Endodermal cell (in vitro differentiated cells): ENCODE results near the gene CSNK2A1. TPM values are rescaled to one million over a fixed set of nuclear protein-coding genes. Genes with fewer than 3 reads are reported as not detected.

Experiments
- DNase-seq: peaks from one replicate; pipeline ENCODE4 v3.0.0-alpha.2; 2017
- H3K27ac ChIP-seq: 2 replicates; pipeline ENCODE4 v1.5.1; 2013; ENCODE audit warnings: mild to moderate bottlenecking, low read depth, low read length, moderate library complexity
- H3K27me3 ChIP-seq: 2 replicates; pipeline ENCODE4 v1.6.1; 2013; ENCODE audit warnings: mild to moderate bottlenecking, low read length, moderate library complexity; ENCODE audit not compliant: insufficient read depth, control insufficient read depth, poor library complexity, severe bottlenecking
- H3K36me3 ChIP-seq: 2 replicates; pipeline ENCODE4 v1.7.0; 2013; ENCODE audit warnings: mild to moderate bottlenecking, low read length, moderate library complexity; ENCODE audit not compliant: control insufficient read depth, insufficient read depth
- H3K4me1 ChIP-seq: one replicate; pipeline ENCODE4 v1.7.0; 2013; ENCODE audit warnings: low read length; ENCODE audit not compliant: control insufficient read depth, insufficient read depth
- H3K4me3 ChIP-seq: 2 replicates; pipeline ENCODE4 v1.5.1; 2013; ENCODE audit warnings: mild to moderate bottlenecking, low read length, moderate library complexity
- H3K9ac ChIP-seq: 2 replicates; pipeline ENCODE4 v1.6.1; 2013; ENCODE audit warnings: mild to moderate bottlenecking, low read length, moderate library complexity; ENCODE audit not compliant: poor library complexity, severe bottlenecking; ENCODE audit errors: extremely low read depth
- H3K9me3 ChIP-seq: 2 replicates; pipeline ENCODE4 v1.6.1; 2013; ENCODE audit warnings: mild to moderate bottlenecking, low read length, moderate library complexity; ENCODE audit not compliant: control insufficient read depth
- H3K27ac Mint-ChIP-seq: 2 replicates; pipeline ENCODE4 v1.8.0; 2020; ENCODE audit warnings: mixed read lengths
- H3K27me3 Mint-ChIP-seq: 2 replicates; pipeline ENCODE4 v1.8.0; 2021; ENCODE audit warnings: mild to moderate bottlenecking, mixed read lengths; ENCODE audit not compliant: insufficient read depth
- H3K36me3 Mint-ChIP-seq: 2 replicates; pipeline ENCODE4 v1.8.0; 2020; ENCODE audit warnings: low read depth, mixed read lengths
- H3K4me1 Mint-ChIP-seq: 2 replicates; pipeline ENCODE4 v1.8.0; 2020; ENCODE audit warnings: mixed read lengths
- H3K4me3 Mint-ChIP-seq: 2 replicates; pipeline ENCODE4 v1.8.0; 2020; ENCODE audit warnings: mild to moderate bottlenecking, moderate library complexity, mixed read lengths
- H3K9me3 Mint-ChIP-seq: 2 replicates; pipeline ENCODE4 v1.8.0; 2020; ENCODE audit warnings: mild to moderate bottlenecking, mixed read lengths
- WGBS, 2 experiments: methylation state at CpG; one replicate each; pipeline versions ENCODE4 v1.1.5 to v1.1.7; 2013; ENCODE audit warnings: missing lambda C conversion rate in 2 of 2, mixed read lengths in 1 of 2; ENCODE audit not compliant: insufficient coverage in 1 of 2, insufficient read length in 1 of 2; 5-methylcytosine and 5-hydroxymethylcytosine counted together
- total RNA-seq, 2 donors: library from RNA; stranded (reverse); fragmentation: NEBNext Ultra II Directional in 1 of 2; extraction: Animal tissue kit (Norgen Biotek cat#: 25700) in 1 of 2; gene quantifications; 2 replicates in 1 of 2; 3 replicates in 1 of 2; pipeline ENCODE4 v1.2.1, GENCODE V29; 2021
- TF ChIP-seq, protein P1 (sequence below): fragments of 200-600 bp; sonication (generic); conservative IDR thresholded peaks from 2 replicates; pipeline ENCODE4 v1.5.0; 2021; ENCODE audit warnings: antibody characterized with exemption, mild to moderate bottlenecking

Gene CSNK2A1
- total RNA-seq, 2 donors from 2014 or later = 202 to 239 TPM

DNA sequence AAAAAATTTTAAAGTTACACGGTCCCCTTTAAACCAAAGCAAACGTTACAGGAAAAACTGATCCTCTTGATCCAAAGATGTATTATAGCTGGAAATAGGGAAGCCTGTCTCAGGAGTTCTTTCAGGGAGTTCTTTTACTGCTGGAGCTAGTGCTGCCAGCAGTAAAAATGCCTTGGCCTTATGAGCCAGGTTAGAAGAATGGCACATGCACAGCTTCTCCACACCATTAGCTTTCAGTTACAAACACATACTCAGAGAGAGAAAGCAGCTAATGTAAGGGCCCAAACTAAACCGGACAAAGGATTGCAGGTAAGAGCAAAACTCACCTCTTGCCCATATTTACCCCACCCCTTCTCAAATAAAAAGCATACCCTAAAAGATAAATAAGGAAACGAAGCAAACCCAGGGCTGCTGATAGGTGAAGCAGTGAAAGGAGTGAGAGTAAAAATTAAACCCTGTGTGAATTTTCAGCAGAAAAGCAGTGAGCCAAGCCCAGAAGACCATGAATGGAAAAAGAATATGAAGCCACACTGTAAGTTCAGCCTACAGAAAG lies 100.3 kb downstream of the CSNK2A1 start:
- no peak overlapping the region for H3K27ac Mint-ChIP-seq
- WGBS, 2 experiments = 90 to 93% methylated on average over 2 to 4 of the region's 4 CpGs

GRCh38 chr20:440636-441035 lies 103.0 kb downstream of the CSNK2A1 start:
- no peaks in the 10 kb centered on the region for H3K4me1 ChIP-seq
- no peak overlapping the region for H3K27ac Mint-ChIP-seq
- TF ChIP-seq, protein P1, sequence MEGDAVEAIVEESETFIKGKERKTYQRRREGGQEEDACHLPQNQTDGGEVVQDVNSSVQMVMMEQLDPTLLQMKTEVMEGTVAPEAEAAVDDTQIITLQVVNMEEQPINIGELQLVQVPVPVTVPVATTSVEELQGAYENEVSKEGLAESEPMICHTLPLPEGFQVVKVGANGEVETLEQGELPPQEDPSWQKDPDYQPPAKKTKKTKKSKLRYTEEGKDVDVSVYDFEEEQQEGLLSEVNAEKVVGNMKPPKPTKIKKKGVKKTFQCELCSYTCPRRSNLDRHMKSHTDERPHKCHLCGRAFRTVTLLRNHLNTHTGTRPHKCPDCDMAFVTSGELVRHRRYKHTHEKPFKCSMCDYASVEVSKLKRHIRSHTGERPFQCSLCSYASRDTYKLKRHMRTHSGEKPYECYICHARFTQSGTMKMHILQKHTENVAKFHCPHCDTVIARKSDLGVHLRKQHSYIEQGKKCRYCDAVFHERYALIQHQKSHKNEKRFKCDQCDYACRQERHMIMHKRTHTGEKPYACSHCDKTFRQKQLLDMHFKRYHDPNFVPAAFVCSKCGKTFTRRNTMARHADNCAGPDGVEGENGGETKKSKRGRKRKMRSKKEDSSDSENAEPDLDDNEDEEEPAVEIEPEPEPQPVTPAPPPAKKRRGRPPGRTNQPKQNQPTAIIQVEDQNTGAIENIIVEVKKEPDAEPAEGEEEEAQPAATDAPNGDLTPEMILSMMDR = no peak
- H3K27ac ChIP-seq = no peak overlapping the region
- H3K36me3 Mint-ChIP-seq = peaks cover 84% of the 10 kb centered on the region
- H3K27me3 Mint-ChIP-seq = no peaks in the 10 kb centered on the region
- no peak overlapping the region for H3K9ac ChIP-seq
- H3K9me3 ChIP-seq = no peaks in the 10 kb centered on the region
- WGBS, 2 experiments = 95 to 98% methylated on average over 13 of the region's 13 CpGs
- H3K9me3 Mint-ChIP-seq = no peaks in the 10 kb centered on the region
- H3K4me3 ChIP-seq = no peak overlapping the region
- DNase-seq = no peak
- no peaks in the 10 kb centered on the region for H3K27me3 ChIP-seq
- H3K4me1 Mint-ChIP-seq = no peaks in the 10 kb centered on the region
- no peak overlapping the region for H3K4me3 Mint-ChIP-seq
- peaks cover 89% of the 10 kb centered on the region for H3K36me3 ChIP-seq

More for the DNA sequence above, 100.3 kb downstream of the CSNK2A1 start:
- Histone ChIP-seq H3K27ac (no peak overlapping the region), H3K9me3 (no peaks in the 10 kb centered on the region), H3K4me1 (no peaks in the 10 kb centered on the region), H3K27me3 (no peaks in the 10 kb centered on the region), H3K36me3 (peaks cover 83% of the 10 kb centered on the region), H3K4me3 (no peak overlapping the region), H3K9ac (no peak overlapping the region)
- Mint-ChIP-seq H3K27me3 (no peaks in the 10 kb centered on the region), H3K4me1 (no peaks in the 10 kb centered on the region), H3K36me3 (peaks cover 77% of the 10 kb centered on the region), H3K9me3 (no peaks in the 10 kb centered on the region), H3K4me3 (no peak overlapping the region)
- no peak for DNase-seq
- TF ChIP-seq, protein P1 = no peak

DNA sequence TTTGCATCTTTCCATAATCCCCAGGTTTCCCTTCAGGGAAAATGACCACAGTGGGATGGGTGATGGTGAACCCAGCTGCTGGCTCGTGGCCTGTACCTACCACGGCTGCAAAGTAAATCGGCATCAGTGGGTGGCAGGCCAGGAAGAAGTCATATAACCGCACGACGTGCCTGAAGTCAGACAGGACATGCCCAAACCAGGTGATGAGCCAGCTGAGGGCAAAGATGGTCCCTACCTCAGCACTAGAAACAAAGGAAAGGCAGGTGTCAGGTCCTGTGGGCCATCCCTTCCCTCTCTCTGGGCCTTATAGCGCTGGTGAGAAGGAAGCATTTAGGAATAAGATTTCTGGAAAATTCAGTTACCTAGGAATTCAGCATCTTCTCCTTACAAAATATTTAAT lies 103.4 kb downstream of the CSNK2A1 start:
- Mint-ChIP-seq H3K27me3 (no peaks in the 10 kb centered on the region), H3K36me3 (peaks cover 83% of the 10 kb centered on the region), H3K4me3 (no peak overlapping the region), H3K9me3 (no peaks in the 10 kb centered on the region), H3K27ac (no peak overlapping the region), H3K4me1 (no peaks in the 10 kb centered on the region)
- no peaks in the 10 kb centered on the region for H3K9me3 ChIP-seq
- TF ChIP-seq, protein P1 = no peak
- H3K27me3 ChIP-seq = no peaks in the 10 kb centered on the region
- DNase-seq = no peak
- H3K4me3 ChIP-seq = no peak overlapping the region
- 98% methylated on average over 7 of the region's 7 CpGs for WGBS, 2 experiments
- H3K4me1 ChIP-seq = no peaks in the 10 kb centered on the region
- no peak overlapping the region for H3K27ac ChIP-seq
- H3K36me3 ChIP-seq = peaks cover 89% of the 10 kb centered on the region
- H3K9ac ChIP-seq = no peak overlapping the region
